Ishikawa (cell line): Measurements from ENCODE around the gene TBC1D5.

Experiments
- CEBPB ChIP-seq: IDR thresholded peaks from 2 replicates; pipeline ENCODE4 v1.6.1; 2012
- CREB1 ChIP-seq: IDR thresholded peaks from 2 replicates; pipeline ENCODE4 v1.6.1; 2012; ENCODE audit warnings: low read depth
- EGR1 ChIP-seq: IDR thresholded peaks from 2 replicates; pipeline ENCODE4 v1.6.1; 2012
- EP300 ChIP-seq: IDR thresholded peaks from 2 replicates; pipeline ENCODE4 v1.6.1; 2012; ENCODE audit warnings: borderline replicate concordance
- FOXM1 ChIP-seq: IDR thresholded peaks from 2 replicates; pipeline ENCODE4 v1.6.1; 2012; ENCODE audit warnings: low read depth, borderline replicate concordance
- NFIC ChIP-seq: IDR thresholded peaks from 2 replicates; pipeline ENCODE4 v1.6.1; 2012
- RAD21 ChIP-seq: IDR thresholded peaks from 2 replicates; pipeline ENCODE4 v1.6.1; 2012; ENCODE audit warnings: low read depth
- REST ChIP-seq: IDR thresholded peaks from 2 replicates; pipeline ENCODE4 v1.6.1; 2012; ENCODE audit warnings: low read depth, mild to moderate bottlenecking
- TAF1 ChIP-seq: IDR thresholded peaks from 2 replicates; pipeline ENCODE4 v1.6.1; 2012; ENCODE audit warnings: low read depth, mild to moderate bottlenecking
- TCF12 ChIP-seq: IDR thresholded peaks from 2 replicates; pipeline ENCODE4 v1.6.1; 2012; ENCODE audit warnings: low read depth
- TEAD4 ChIP-seq: IDR thresholded peaks from 2 replicates; pipeline ENCODE4 v1.6.1; 2012
- YY1 ChIP-seq: IDR thresholded peaks from 2 replicates; pipeline ENCODE4 v1.6.1; 2012; ENCODE audit warnings: low read depth
- ZBTB7A ChIP-seq: IDR thresholded peaks from 2 replicates; pipeline ENCODE4 v1.6.1; 2012; ENCODE audit warnings: low read depth
- TF ChIP-seq, protein P1 (sequence below): IDR thresholded peaks from 2 replicates; pipeline ENCODE4 v1.6.1; 2012
- TF ChIP-seq, protein P2 (sequence below): IDR thresholded peaks from 2 replicates; pipeline ENCODE4 v1.6.1; 2012

Gene TBC1D5

DNA sequence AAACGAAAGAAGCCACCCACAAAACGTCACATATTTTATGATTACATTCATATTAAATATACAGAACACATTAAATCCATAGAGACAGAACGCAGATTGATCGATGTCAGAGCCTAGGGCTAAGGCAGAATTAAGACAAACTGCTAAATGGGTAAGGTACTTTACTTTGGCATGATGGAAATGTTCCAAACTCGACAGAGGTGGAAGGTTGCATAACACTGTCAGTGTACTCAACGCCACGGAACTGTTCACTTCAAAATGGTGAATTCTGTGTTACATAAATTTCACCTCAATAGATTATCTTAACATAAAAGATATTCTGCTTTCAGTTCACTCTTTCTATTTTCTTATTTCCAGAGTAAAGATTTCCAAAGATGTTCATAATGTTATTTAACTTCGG lies 158.4 kb downstream of the TBC1D5 start:
- TF ChIP-seq, protein P1, sequence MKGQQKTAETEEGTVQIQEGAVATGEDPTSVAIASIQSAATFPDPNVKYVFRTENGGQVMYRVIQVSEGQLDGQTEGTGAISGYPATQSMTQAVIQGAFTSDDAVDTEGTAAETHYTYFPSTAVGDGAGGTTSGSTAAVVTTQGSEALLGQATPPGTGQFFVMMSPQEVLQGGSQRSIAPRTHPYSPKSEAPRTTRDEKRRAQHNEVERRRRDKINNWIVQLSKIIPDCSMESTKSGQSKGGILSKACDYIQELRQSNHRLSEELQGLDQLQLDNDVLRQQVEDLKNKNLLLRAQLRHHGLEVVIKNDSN = no peak
- TF ChIP-seq TCF12 (no peak), ZBTB7A (no peak), TEAD4 (no peak), TAF1 (no peak), RAD21 (no peak), CREB1 (no peak), EP300 (no peak), FOXM1 (no peak), REST (no peak)
- TF ChIP-seq, protein P2, sequence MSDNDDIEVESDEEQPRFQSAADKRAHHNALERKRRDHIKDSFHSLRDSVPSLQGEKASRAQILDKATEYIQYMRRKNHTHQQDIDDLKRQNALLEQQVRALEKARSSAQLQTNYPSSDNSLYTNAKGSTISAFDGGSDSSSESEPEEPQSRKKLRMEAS = no peak

DNA sequence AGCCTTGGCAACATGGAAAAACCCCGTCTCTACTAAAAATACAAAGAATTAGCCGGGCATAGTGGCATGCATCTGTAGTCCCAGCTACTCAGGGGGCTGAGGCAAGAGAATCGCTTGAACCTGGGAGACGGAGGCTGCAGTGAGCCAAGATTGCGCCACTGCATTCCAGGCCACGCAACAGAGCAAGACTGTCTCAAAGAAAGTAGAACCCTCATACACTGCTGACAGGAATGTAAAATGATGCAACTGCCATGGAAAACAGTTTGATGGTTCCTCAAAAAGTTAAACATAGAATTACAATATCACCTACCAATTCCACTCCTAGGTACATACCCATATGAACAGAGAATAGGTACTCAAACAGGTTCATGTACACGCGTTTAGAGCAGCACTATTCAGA lies 158.9 kb downstream of the TBC1D5 start:
- TF ChIP-seq EP300 (no peak), TAF1 (no peak), YY1 (no peak), CEBPB (no peak), REST (no peak), TCF12 (no peak), TEAD4 (no peak), FOXM1 (no peak), ZBTB7A (no peak), CREB1 (no peak), NFIC (no peak), EGR1 (no peak), RAD21 (no peak)
- TF ChIP-seq, protein P2 = no peak
- TF ChIP-seq, protein P1 = no peak

GRCh38 chr3:17581421-17582080 lies 160.9 kb downstream of the TBC1D5 start:
- TF ChIP-seq YY1 (no peak), CEBPB (no peak), RAD21 (no peak), FOXM1 (no peak), TCF12 (no peak), REST (no peak), EP300 (no peak), TEAD4 (no peak), NFIC (no peak), TAF1 (no peak), ZBTB7A (no peak), EGR1 (no peak)
- TF ChIP-seq, protein P2 = no peak

- TF ChIP-seq, protein P2 = no peak
- TF ChIP-seq RAD21 = no peak
- TF ChIP-seq TEAD4 = no peak
- TF ChIP-seq NFIC = no peak
- no peak for TF ChIP-seq CEBPB
- TF ChIP-seq, protein P1 = no peak
- no peak for TF ChIP-seq EP300
- no peak for TF ChIP-seq TCF12
- TF ChIP-seq FOXM1 = no peak
- TF ChIP-seq YY1 = no peak
Measured at GRCh38 chr3:17580901-17581300, 161.5 kb downstream of the TBC1D5 start.
